HCT116 (cell line): Measurements from ENCODE around the gene LOXHD1. TPM values are rescaled to one million over a fixed set of nuclear protein-coding genes. Genes with fewer than 3 reads are reported as not detected.

ENCODE experiments used
- ATAC-seq: fragments of 200-7000 bp; cut with Tn5 transposase; 2 replicates; pipeline ENCODE4 v1.9.1; 2020; ENCODE audit warnings: mild to moderate bottlenecking, moderate library complexity
- BruUV-seq: library from RNA; stranded (reverse); fragments of 400-500 nt; replicated peaks from 2 replicates; lab custom pipeline; 2021; lab: Mats Ljungman, UMichigan
- CTCF ChIA-PET: fragments of 300-600 bp; sonication (Branson Sonifier 250); formaldehyde crosslinking; loops from one replicate; lab custom pipeline; 2021; ENCODE audit warnings: antibody characterized with exemption; lab: Charles Lee
- POLR2A ChIA-PET: fragments of 300-600, 350-600 bp; sonication (Branson Sonifier 250); formaldehyde crosslinking; loops from one replicate; lab custom pipeline; 2021; ENCODE audit warnings: antibody characterized with exemption; lab: Charles Lee
- RAD21 ChIA-PET, 2 experiments: fragments of 300-600 bp; sonication (Branson Sonifier 250); formaldehyde crosslinking; loops; one replicate each; lab custom pipeline; 2023; ENCODE audit warnings: low total read pairs in 2 of 2; ENCODE audit not compliant: uncharacterized antibody in 2 of 2, unreplicated experiment in 2 of 2, low non-redundant PET in 1 of 2; lab: Charles Lee
- DNase-seq: peaks from one replicate; pipeline ENCODE4 v3.0.0-alpha.2; 2010; ENCODE audit warnings: low read depth, low spot score
- H2AFZ ChIP-seq: fragments of 200-600 bp; shearing (Covaris generic), sonication (generic); 2 replicates; pipeline ENCODE4 v1.6.1; 2017; ENCODE audit warnings: low read depth, mixed run types, mixed read lengths, antibody characterized with exemption, low read length; ENCODE audit not compliant: poor library complexity, severe bottlenecking
- H3K27ac ChIP-seq: 2 replicates; pipeline ENCODE4 v1.5.1; 2012; ENCODE audit warnings: low read depth, low read length
- H3K27me3 ChIP-seq: fragments of 200-600 bp; sonication (generic); 2 replicates; pipeline ENCODE4 v1.6.1; 2016; ENCODE audit warnings: mixed run types, low read length, mixed read lengths; ENCODE audit not compliant: insufficient read depth
- H3K36me3 ChIP-seq, 2 experiments: fragments of 200-500 bp in 1 of 2; fragments of 200-600 bp in 1 of 2; sonication (Bioruptor generic) in 1 of 2; sonication (generic) in 1 of 2; 2 replicates each; pipeline versions ENCODE4 v1.5.1 to v1.6.1; 2014 to 2016; ENCODE audit warnings: low read length in 2 of 2, inconsistent platforms in 1 of 2, mixed read lengths in 1 of 2, mixed run types in 1 of 2; ENCODE audit not compliant: insufficient read depth in 2 of 2, control insufficient read depth in 1 of 2
- H3K4me1 ChIP-seq, 2 experiments: fragments of 200-600 bp in 1 of 2; sonication (generic) in 1 of 2; 2 replicates each; pipeline versions ENCODE4 v1.5.1 to v1.6.1; 2012 to 2017; ENCODE audit warnings: low read length in 2 of 2, inconsistent platforms in 1 of 2, mild to moderate bottlenecking in 1 of 2, mixed read lengths in 1 of 2, mixed run types in 1 of 2, moderate library complexity in 1 of 2; ENCODE audit not compliant: insufficient read depth in 2 of 2, control insufficient read depth in 1 of 2
- H3K4me2 ChIP-seq: fragments of 200-600 bp; sonication (generic); 2 replicates; pipeline ENCODE4 v1.6.1; 2017; ENCODE audit warnings: mixed run types, low read length, mixed read lengths
- H3K4me3 ChIP-seq, 2 experiments: fragments of 200-600 bp in 1 of 2; sonication (generic) in 1 of 2; replicated peaks in 1 of 2; 2 replicates each; pipeline ENCODE4 v1.5.1; 2011 to 2016; ENCODE audit warnings: low read length in 2 of 2, control low read depth in 1 of 2, low read depth in 1 of 2, mild to moderate bottlenecking in 1 of 2, mixed read lengths in 1 of 2, mixed run types in 1 of 2
- H3K79me2 ChIP-seq: fragments of 200-600 bp; sonication (generic); 2 replicates; pipeline ENCODE4 v1.6.1; 2017; ENCODE audit warnings: mild to moderate bottlenecking, mixed run types, low read length, moderate library complexity, mixed read lengths; ENCODE audit not compliant: insufficient read depth
- H3K9ac ChIP-seq: fragments of 200-600 bp; sonication (generic); 2 replicates; pipeline ENCODE4 v1.6.1; 2016; ENCODE audit warnings: low read length, mixed read lengths
- H3K9me2 ChIP-seq: fragments of 200-600 bp; sonication (generic), shearing (Covaris generic); 2 replicates; pipeline ENCODE4 v1.6.1; 2017; ENCODE audit warnings: mixed run types, mild to moderate bottlenecking, moderate library complexity; ENCODE audit not compliant: insufficient read depth
- H3K9me3 ChIP-seq, 2 experiments: fragments of 200-500 bp in 1 of 2; fragments of 200-600 bp in 1 of 2; sonication (Bioruptor generic) in 1 of 2; sonication (generic) in 1 of 2; 2 replicates each; pipeline ENCODE4 v1.6.1; 2014 to 2017; ENCODE audit warnings: low read length in 2 of 2, mixed read lengths in 2 of 2, inconsistent platforms in 1 of 2, low read depth in 1 of 2, mild to moderate bottlenecking in 1 of 2, mixed run types in 1 of 2, moderate library complexity in 1 of 2; ENCODE audit not compliant: control insufficient read depth in 1 of 2, insufficient read depth in 1 of 2
- H4K20me1 ChIP-seq: fragments of 200-600 bp; sonication (generic), shearing (Covaris generic); 2 replicates; pipeline ENCODE4 v1.6.1; 2017; ENCODE audit warnings: mixed run types, mild to moderate bottlenecking, moderate library complexity; ENCODE audit not compliant: insufficient read depth
- ATF3 ChIP-seq: IDR thresholded peaks from 2 replicates; pipeline ENCODE4 v1.6.1; 2012
- CBX3 ChIP-seq: IDR thresholded peaks from 2 replicates; pipeline ENCODE4 v1.6.1; 2012; ENCODE audit warnings: low read depth
- CEBPB ChIP-seq: IDR thresholded peaks from 2 replicates; pipeline ENCODE4 v1.6.1; 2012; ENCODE audit warnings: low read depth
- EGR1 ChIP-seq: IDR thresholded peaks from 2 replicates; pipeline ENCODE4 v1.6.1; 2012; ENCODE audit warnings: low read depth
- ELF1 ChIP-seq: IDR thresholded peaks from 2 replicates; pipeline ENCODE4 v1.6.1; 2012; ENCODE audit warnings: low read depth, borderline replicate concordance
- EZH2 ChIP-seq: fragments of 200-600 bp; sonication (generic); IDR thresholded peaks from 2 replicates; pipeline ENCODE4 v1.6.1; 2017; ENCODE audit warnings: antibody characterized with exemption, mixed run types
- FOSL1 ChIP-seq: IDR thresholded peaks from 2 replicates; pipeline ENCODE4 v1.6.1; 2012; ENCODE audit warnings: low read depth
- MAX ChIP-seq: IDR thresholded peaks from 2 replicates; pipeline ENCODE4 v1.6.1; 2012
- POLR2A ChIP-seq: IDR thresholded peaks from 2 replicates; pipeline ENCODE4 v1.7.0; 2011; ENCODE audit warnings: borderline replicate concordance; ENCODE audit not compliant: insufficient read depth, insufficient read length; ENCODE audit errors: extremely low read depth
- RAD21 ChIP-seq: IDR thresholded peaks from 2 replicates; pipeline ENCODE4 v1.6.1; 2012; ENCODE audit warnings: low read depth, mild to moderate bottlenecking
- SP1 ChIP-seq: IDR thresholded peaks from 2 replicates; pipeline ENCODE4 v1.6.1; 2012; ENCODE audit warnings: low read depth
- YY1 ChIP-seq: IDR thresholded peaks from 2 replicates; pipeline ENCODE4 v1.6.1; 2011; ENCODE audit warnings: low read length, low read depth, moderate library complexity, mild to moderate bottlenecking; ENCODE audit not compliant: insufficient replicate concordance; ENCODE audit errors: extremely low read depth
- intact Hi-C: fragments of 100-400 bp; cut with micrococcal nuclease; formaldehyde crosslinking; loops from 2 replicates; pipeline ENCODE4 v1.10.0; 2022
- total RNA-seq: library from RNA; stranded (reverse); gene quantifications from one replicate; pipeline ENCODE4 v1.2.1, GENCODE V29; 2021; ENCODE audit not compliant: unreplicated experiment

Gene LOXHD1
- total RNA-seq, 1 experiment from 2014 or later = not detected

- DNase-seq (no peak), ATAC-seq (no peak; the same call in 1 of the 2 replicates)
- ChIA-PET RAD21 (no interaction called here), POLR2A (no interaction called here), CTCF (no interaction called here)
- H3K4me1 ChIP-seq = no peaks in the 10 kb centered on the region
- TF ChIP-seq CBX3 = no peak
- no peak for TF ChIP-seq MAX
- H3K9ac ChIP-seq = no peak overlapping the region
- no peaks in the 10 kb centered on the region for H3K79me2 ChIP-seq
- intact Hi-C loops = no loop called here
- no peak overlapping the region for H3K27ac ChIP-seq
- no peaks in the 10 kb centered on the region for H3K9me2 ChIP-seq
- H3K9me3 ChIP-seq = no peaks in the 10 kb centered on the region
- H4K20me1 ChIP-seq = no peaks in the 10 kb centered on the region
- H3K4me3 ChIP-seq = no peak overlapping the region
- BruUV-seq = no TSS peak
- no peak overlapping the region for H2AFZ ChIP-seq
- peaks cover 40% of the 10 kb centered on the region for H3K27me3 ChIP-seq
- H3K36me3 ChIP-seq = no peaks in the 10 kb centered on the region
- H3K4me2 ChIP-seq = no peak overlapping the region
Measured at GRCh38 chr18:46485675-46486194, 171.3 kb downstream of the LOXHD1 start.

GRCh38 chr18:46484971-46485370 is 172.0 kb downstream of the LOXHD1 start:
- intact Hi-C loops = no loop called here
- DNase-seq = no peak
- no peaks in the 10 kb centered on the region for H3K4me1 ChIP-seq
- no peak overlapping the region for H2AFZ ChIP-seq
- H3K27me3 ChIP-seq = peaks cover 40% of the 10 kb centered on the region
- H3K9ac ChIP-seq = no peak overlapping the region
- H3K27ac ChIP-seq = no peak overlapping the region
- H3K36me3 ChIP-seq = no peaks in the 10 kb centered on the region
- H3K4me2 ChIP-seq = no peak overlapping the region
- POLR2A ChIA-PET = no interaction called here
- BruUV-seq = no TSS peak
- H3K79me2 ChIP-seq = no peaks in the 10 kb centered on the region
- RAD21 ChIA-PET = no interaction called here
- no peaks in the 10 kb centered on the region for H4K20me1 ChIP-seq
- no peak overlapping the region for H3K4me3 ChIP-seq
- H3K9me3 ChIP-seq = no peaks in the 10 kb centered on the region
- no peak for ATAC-seq
- H3K9me2 ChIP-seq = no peaks in the 10 kb centered on the region
- CTCF ChIA-PET = no interaction called here
- no peak for TF ChIP-seq EZH2
- no peak for TF ChIP-seq SP1
- TF ChIP-seq CEBPB = no peak
- TF ChIP-seq FOSL1 = no peak
- TF ChIP-seq ELF1 = no peak
- no peak for TF ChIP-seq EGR1
- TF ChIP-seq YY1 = no peak
- no peak for TF ChIP-seq ATF3
- no peak for TF ChIP-seq POLR2A
- TF ChIP-seq RAD21 = no peak
